ENCODE data around the gene GNAI1. TPM values are rescaled to one million over a fixed set of nuclear protein-coding genes. Genes with fewer than 3 reads are reported as not detected.

GNAI1 gene
- total RNA-seq, 2 experiments from 2014 or later, result 1.7 to 2.8 TPM

GRCh38 chr7:80206763-80207162 is 72.1 kb downstream of the GNAI1 start:
- Mint-ChIP-seq H3K4me1 (ENCODE audit: low read depth) (no peaks in the 10 kb centered on the region), H3K27ac (no peak overlapping the region), H3K4me3 (no peak overlapping the region), H3K27me3 (no peaks in the 10 kb centered on the region), H3K36me3 (ENCODE audit: low read depth) (no peaks in the 10 kb centered on the region), H3K9me3 (no peaks in the 10 kb centered on the region)
- CTCF ChIA-PET, result no interaction called here
- DNase-seq (no peak), ATAC-seq (no peak)
- no peak for TF ChIP-seq CTCF (IDR thresholded peaks at IDR 0.05)
- intact Hi-C loops (cut with micrococcal nuclease), result no loop called here
- POLR2A ChIA-PET, result no interaction called here

- CTCF ChIA-PET, result interaction anchor here (1.3 kb wide), 1 partner anchor 26 kb away, joined by 4 read pairs; no protein-coding TSS in a partner anchor
- Mint-ChIP-seq H3K4me1 (ENCODE audit: low read depth) (no peaks in the 10 kb centered on the region), H3K9me3 (no peaks in the 10 kb centered on the region), H3K27me3 (no peaks in the 10 kb centered on the region), H3K27ac (no peak overlapping the region), H3K4me3 (no peak overlapping the region), H3K36me3 (ENCODE audit: low read depth) (no peaks in the 10 kb centered on the region)
- intact Hi-C loops (cut with micrococcal nuclease), result no loop called here
- no peak for TF ChIP-seq CTCF (IDR thresholded peaks at IDR 0.05)
- POLR2A ChIA-PET, result no interaction called here
- ATAC-seq (no peak), DNase-seq (no peak)
Measured at GRCh38 chr7:80207501-80207900, 72.9 kb downstream of the GNAI1 start.

DNA sequence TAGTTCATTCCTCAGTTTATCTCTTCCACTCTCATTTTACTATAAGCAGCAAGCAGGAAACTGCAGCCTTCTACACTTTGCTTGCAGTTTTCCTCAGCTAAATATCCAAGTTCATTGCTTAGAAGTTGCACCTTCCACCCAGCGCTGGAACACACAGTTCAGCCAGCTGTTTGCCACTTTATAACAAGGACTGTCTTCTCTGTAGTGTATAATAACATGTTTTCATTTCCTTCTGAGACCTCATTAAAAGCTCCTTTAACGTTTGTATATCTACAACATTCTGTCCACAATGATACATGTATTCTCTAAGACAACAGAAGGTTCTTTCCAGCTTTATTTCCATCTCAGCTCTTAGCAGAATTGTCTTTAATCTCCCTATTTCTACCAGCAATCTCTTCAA is 74.1 kb downstream of the GNAI1 start:
- no peak for DNase-seq
- Mint-ChIP-seq H3K9me3 (no peaks in the 10 kb centered on the region), H3K36me3 (ENCODE audit: low read depth) (no peaks in the 10 kb centered on the region), H3K4me1 (ENCODE audit: low read depth) (no peaks in the 10 kb centered on the region), H3K27me3 (no peaks in the 10 kb centered on the region), H3K27ac (no peak overlapping the region), H3K4me3 (no peak overlapping the region)
- no peak for TF ChIP-seq CTCF (IDR thresholded peaks at IDR 0.05)
- no peak for ATAC-seq
- POLR2A ChIA-PET, result interaction anchor here (0.8 kb wide), 1 partner anchor 74 kb away, joined by 3 read pairs; the partner anchor contains the start of gene GNAI1
- intact Hi-C loops (cut with micrococcal nuclease), result no loop called here
- CTCF ChIA-PET, result interaction anchor here (1.3 kb wide), 1 partner anchor 25 kb away, joined by 4 read pairs; no protein-coding TSS in a partner anchor

DNA sequence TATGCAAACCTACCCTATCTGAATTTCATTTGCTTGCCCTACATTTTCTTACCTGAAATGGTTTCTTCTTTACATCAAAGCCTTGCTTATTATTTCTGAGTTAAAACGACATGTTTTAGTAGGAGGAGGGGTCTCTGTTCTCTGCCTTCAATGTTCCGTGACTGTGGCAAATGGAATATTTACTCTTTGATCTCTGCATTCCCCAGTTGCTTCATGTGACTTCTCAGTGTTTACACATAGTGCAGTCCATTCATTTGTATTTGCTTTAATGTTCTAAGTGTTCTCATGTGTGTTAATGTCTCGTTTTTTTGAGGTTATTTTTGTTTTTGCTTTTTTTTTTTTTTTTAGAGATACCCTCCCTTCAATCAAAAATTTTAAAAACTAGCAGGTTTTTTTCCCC is 75.8 kb downstream of the GNAI1 start:
- H3K4me3 Mint-ChIP-seq, result no peak overlapping the region

DNA sequence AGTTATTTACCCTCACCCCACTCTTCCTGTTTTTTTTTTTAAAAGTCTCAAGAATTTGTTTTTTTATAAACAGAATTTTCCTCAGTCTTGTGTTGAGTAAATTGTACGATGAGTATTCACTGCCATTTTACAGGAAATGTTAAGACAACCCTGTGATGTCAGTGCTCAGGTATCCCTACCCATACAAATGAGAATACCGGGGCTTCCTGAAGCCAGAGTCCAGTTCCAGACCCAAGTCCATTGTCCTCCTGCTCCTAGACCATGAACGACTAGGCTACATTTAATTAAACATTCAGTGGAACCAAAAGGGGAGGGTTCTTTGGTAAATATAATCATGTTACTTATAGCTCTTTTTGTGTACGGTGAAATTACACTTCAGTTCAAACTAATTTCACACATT is 79.2 kb downstream of the GNAI1 start:
- H3K4me1 Mint-ChIP-seq (ENCODE audit: low read depth), result peaks cover 1% of the 10 kb centered on the region
- H3K4me3 Mint-ChIP-seq, result no peak overlapping the region
- ATAC-seq, result no peak
- no peaks in the 10 kb centered on the region for H3K36me3 Mint-ChIP-seq (ENCODE audit: low read depth)
- DNase-seq, result no peak
- intact Hi-C loops (cut with micrococcal nuclease), result no loop called here
- ChIA-PET CTCF (no interaction called here), POLR2A (no interaction called here)
- no peaks in the 10 kb centered on the region for H3K27me3 Mint-ChIP-seq
- H3K27ac Mint-ChIP-seq, result no peak overlapping the region
- TF ChIP-seq CTCF (IDR thresholded peaks at IDR 0.05), result no peak
- no peaks in the 10 kb centered on the region for H3K9me3 Mint-ChIP-seq

More for the DNA sequence above, 75.8 kb downstream of the GNAI1 start:
- Mint-ChIP-seq H3K27me3 (no peaks in the 10 kb centered on the region), H3K9me3 (no peaks in the 10 kb centered on the region), H3K36me3 (ENCODE audit: low read depth) (no peaks in the 10 kb centered on the region), H3K27ac (no peak overlapping the region), H3K4me1 (ENCODE audit: low read depth) (no peaks in the 10 kb centered on the region)
- ATAC-seq (no peak), DNase-seq (no peak)
- no peak for TF ChIP-seq CTCF (IDR thresholded peaks at IDR 0.05)
- intact Hi-C loops (cut with micrococcal nuclease), result no loop called here
- ChIA-PET POLR2A (no interaction called here), CTCF (no interaction called here)

All from activated CD8-positive, alpha-beta T cell treated with anti-CD3 and anti-CD28 coated beads for 36 hours (primary cell).